GM21723 (cell line): ENCODE results near the gene DHRS1.
"Not testable (repeated sequence)": the region's sequence is repeated elsewhere in the genome, so short reads cannot be mapped to it uniquely, and the experiment has no call there.

Experiments
- ATAC-seq: cut with Tn5 transposase; IDR thresholded peaks from one replicate; pipeline ENCODE4 v1.9.1; 2021; ENCODE audit warnings: mild to moderate bottlenecking, moderate library complexity; ENCODE audit not compliant: unreplicated experiment

DHRS1 gene

DNA sequence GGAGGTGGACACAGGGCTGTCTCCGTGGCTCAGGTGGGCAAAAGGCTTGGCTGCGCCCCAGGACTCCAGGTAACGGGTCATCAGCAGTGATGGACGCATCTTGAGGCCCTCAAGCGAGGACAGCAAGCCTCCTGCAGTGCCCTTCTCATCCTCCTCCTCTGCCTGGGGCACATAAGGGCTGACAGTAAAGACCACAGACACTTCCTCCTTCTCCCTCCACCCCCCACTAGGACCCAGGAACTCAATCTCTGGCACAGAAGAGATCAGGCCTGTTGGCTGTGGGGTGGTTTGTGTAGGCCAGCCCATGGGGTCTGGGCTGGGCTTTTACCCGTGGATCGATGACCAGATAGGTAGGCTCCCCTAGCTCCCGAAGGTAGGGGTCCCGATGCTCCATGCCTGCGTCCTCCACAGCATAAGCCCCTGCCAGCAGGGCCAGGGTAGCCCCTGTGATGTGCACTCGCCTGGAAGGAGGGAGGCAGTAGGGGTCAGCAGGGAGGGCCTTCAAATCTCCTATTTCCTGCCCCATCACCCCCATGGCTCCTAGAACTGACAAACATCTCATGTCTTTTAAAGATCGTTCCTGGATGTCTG lies 29.6 kb upstream of the DHRS1 start:
- no peak for ATAC-seq

DNA sequence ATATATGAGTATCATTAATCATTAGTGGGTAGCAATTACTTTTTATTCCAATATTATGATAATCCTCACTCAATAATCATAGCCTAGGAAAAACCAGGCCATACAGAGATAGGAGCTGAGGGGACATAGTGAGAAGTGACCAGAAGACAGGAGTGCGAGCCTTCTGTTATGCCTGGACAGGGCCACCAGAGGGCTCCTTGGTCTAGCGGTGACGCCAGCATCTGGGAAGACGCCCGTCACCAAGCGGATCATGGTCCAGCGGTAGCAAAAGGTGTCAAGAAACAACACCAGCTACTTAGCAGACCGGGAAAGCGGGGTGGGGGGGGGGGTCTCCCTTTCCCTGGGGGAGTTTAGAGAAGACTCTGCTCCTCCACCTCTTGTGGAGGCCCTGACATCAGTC lies 28.3 kb upstream of the DHRS1 start:
- not testable (repeated sequence) for ATAC-seq

DNA sequence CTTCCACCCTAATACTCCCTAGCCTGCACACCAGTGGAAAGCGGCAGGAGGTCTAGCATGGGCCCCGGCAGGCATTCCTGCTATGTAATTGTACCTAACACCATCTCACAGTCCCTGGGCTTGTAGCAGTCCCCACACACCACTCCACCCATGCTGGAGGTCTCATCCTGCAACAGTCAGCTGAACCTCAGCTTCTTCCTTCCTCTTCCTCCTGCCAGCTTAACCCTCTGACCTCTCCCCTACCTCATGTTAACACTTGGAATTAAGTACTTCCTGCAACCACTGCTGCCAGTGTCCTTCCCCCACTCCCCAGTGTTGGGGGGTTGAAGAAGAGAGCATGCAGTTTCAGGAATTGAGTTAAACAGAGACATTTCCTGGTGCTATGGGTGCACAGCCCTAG lies 27.7 kb upstream of the DHRS1 start:
- ATAC-seq = no peak

DNA sequence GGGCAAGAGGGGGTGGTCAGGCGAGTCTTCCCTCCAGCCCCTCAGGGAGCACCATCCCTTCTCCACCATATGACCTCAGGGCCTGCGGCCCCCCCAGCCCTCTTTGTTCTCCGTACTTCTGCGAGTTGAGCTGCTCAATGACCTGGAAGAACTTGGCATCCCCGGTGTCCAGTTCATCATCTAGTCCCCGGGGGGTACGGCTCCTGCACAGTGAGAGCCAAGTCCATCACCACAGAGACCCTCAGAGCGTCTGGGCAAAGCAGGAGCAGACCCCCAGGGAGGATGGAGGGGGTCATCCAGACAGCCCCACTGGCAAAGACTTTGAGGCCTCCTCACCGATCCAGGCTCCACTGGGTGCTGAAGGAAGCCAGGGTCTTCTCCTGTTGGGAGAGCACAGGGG lies 26.4 kb upstream of the DHRS1 start:
- ATAC-seq = no peak

DNA sequence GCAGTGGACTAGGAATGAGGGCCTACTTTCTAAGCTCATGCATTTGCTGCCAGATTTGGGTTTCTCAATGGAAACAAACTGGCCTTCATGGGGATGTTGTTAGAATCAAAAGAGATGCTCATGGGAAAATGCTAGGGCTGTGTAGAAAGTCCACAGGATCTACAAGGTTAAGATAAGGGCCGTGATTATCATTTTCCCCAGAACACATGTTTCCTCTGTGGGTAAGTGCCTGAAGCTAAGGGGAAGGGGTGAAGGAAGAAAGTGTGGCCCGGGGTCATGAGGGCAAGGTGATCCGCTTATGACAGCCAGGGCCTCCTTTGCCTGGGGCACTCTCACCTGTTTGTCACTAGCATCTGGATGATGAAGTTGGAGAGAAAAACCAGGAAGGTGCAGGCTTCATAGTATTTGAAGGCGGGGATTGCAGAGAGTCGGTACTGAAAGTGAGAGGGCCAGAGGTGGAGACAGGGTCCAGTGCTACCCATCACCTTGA lies 25.5 kb upstream of the DHRS1 start:
- ATAC-seq = no peak

DNA sequence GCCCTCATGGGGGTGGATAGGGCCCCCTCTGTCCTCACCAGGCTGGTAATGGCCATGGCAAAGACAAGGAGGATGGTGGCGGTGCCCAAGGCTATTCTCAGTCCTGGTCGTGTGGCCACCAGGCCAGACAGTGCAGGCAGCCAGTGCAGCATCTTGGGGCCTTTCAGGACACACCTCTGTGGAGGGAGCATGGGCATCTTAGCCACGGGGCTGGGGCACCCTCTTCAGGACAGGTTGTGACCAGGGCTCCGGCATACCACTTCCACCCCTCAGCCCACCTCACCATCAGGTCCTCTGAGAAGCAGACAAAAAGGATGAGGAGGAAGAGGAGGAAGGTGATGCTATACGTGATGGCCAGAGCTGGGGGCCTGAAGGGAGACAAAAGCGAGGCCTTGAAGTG lies 24.4 kb upstream of the DHRS1 start:
- no peak for ATAC-seq

DNA sequence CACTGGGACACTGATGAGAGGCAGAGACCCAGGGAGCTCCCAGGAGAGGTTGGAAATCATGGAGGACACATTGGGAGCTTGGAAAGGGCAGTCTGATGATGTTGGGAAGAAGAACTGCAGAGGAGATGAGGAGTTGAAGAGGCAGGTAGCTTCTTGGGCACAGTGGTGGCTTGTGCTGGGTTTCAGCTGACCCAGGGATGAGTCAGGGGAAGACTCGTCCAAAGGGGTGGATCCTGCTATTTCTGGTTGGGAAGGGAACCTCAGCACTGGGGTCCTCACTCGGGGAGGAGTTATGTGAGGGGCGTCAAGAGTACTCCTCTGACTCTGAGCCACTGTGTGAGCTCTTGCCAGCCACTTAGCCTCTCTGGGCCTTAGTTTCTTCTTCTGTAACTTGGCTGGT lies 23.8 kb upstream of the DHRS1 start:
- no peak for ATAC-seq

DNA sequence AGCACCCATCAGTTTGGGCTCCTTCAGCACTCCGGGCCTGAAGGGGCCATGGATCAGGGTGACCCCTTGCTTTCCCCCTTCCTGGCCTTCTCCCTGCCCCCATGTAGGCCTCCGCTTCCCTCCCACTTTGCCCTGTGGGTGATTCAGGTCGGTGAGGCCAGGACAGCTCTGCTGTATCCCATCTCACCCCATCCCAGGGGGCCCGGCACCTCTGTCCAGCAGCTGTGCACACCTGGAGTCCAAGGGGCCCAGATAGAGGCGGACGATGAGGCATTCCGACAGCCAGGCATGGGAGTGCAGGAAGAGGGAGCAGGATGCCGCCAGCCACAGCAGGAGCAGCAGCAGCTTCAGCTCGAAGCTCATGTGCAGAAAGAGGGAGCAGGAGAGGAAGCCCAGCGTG lies 23.1 kb upstream of the DHRS1 start:
- ATAC-seq = no peak

DNA sequence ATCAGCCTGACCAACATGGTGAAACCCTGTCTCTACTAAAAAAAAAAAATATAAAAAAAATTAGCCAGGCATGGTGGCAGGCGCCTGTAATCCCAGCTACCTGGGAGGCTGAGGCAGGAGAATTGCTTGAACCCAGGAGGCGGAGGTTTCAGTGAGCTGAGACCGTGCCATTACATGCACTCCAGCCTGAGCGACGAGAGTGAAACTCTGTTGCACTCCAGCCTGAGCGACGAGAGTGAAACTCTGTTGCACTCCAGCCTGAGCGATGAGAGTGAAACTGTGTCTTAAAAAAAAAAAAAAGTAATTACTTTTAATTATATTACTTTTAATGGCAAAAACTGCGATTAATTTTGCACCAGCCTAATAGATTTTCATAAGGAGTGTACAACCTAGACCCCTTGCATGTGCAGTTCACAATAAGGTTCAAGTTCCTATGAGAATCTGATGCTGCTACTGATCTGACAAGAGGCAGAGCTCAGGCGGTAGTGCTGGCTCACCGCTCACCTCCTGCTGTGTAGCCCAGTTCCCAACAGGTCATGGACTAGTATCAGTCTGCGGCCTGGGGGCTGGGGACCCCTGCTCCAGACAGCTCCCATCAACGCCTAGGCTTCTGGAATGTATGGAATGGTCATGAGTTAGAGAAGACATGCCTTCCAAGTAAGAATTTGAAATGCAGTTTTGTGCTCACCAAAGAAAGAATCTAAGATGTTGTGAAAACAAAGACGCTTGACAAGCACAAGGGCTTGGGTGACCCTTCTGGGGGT lies 21.8 kb upstream of the DHRS1 start:
- ATAC-seq = no peak

DNA sequence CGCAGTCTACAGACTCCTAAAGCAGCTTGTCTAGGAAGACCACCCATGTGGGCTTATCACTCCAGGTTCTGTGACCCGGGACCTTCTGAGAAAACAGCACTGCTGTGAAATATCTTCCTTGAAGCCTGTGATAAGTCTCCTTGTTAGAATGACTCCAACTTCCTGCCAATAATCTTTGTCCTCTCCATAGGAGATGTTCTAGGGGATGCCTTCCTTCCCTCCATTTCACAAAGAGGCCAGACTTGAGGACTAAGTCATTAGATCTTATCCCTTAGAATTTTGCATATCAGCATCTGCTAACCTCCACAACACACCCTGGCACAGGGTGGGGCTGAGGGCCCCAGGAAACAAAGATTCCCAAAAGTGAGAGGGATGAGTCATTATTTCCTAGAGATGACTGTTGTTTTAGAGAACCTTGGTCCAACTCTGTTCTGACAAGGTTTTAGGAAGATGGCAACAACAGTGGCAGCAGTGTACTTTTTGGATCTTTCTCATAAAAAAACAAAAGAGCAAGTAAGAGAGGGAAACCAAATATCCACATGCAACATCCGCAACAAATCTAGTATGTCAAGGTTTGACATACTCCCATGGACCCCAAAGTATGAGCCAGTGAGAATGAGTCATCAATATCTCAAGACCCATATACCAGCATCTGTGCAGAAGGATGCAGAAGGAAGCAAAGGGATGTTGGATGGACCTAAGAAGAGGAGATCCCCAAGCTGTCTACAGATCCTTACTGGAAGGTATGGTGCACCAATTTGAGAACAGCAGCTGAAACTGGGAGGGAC lies 17.8 kb upstream of the DHRS1 start:
- no peak for ATAC-seq

DNA sequence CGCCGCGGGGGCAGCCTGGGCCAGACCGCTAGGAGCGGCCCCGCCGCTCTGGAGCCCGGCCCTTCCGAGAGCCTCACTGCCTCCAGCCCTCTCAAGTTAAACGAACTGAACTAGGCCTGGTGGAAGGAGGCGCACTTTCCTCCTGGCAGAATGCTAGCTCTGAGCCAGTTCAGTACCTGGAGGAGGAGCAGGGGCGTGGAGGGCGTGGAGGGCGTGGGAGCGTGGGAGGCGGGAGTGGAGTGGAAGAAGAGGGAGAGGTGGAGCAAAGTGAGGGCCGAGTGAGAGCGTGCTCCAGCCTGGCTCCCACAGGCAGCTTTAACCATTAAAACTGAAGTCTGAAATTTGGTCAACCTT lies 17.0 kb upstream of the DHRS1 start:
- ATAC-seq = no peak

DNA sequence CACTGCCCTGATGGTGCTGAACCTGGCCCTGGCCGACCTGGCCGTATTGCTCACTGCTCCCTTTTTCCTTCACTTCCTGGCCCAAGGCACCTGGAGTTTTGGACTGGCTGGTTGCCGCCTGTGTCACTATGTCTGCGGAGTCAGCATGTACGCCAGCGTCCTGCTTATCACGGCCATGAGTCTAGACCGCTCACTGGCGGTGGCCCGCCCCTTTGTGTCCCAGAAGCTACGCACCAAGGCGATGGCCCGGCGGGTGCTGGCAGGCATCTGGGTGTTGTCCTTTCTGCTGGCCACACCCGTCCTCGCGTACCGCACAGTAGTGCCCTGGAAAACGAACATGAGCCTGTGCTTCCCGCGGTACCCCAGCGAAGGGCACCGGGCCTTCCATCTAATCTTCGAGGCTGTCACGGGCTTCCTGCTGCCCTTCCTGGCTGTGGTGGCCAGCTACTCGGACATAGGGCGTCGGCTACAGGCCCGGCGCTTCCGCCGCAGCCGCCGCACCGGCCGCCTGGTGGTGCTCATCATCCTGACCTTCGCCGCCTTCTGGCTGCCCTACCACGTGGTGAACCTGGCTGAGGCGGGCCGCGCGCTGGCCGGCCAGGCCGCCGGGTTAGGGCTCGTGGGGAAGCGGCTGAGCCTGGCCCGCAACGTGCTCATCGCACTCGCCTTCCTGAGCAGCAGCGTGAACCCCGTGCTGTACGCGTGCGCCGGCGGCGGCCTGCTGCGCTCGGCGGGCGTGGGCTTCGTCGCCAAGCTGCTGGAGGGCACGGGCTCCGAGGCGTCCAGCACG lies 16.4 kb upstream of the DHRS1 start:
- no peak for ATAC-seq

DNA sequence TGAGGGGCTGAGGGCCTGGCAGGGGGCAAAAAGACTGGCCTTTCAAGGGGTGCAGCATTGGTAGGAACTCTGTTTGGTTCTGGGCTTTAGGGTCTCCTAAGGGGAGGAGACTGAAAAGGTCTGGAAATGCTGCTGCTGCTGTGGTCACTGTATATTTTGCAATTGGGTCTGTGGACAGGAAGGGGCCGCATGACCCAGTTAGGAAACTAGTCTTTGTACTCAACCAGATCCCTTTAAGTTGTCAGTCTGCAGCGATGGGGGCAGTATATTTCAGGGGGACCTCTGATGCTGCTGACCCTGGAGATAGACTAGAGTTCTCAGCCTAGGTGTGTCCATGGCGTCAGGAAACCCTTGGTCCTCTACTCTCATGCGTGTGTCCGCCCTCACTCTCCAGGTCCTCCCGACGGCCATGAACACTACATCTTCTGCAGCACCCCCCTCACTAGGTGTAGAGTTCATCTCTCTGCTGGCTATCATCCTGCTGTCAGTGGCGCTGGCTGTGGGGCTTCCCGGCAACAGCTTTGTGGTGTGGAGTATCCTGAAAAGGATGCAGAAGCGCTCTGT lies 15.7 kb upstream of the DHRS1 start:
- no peak for ATAC-seq

DNA sequence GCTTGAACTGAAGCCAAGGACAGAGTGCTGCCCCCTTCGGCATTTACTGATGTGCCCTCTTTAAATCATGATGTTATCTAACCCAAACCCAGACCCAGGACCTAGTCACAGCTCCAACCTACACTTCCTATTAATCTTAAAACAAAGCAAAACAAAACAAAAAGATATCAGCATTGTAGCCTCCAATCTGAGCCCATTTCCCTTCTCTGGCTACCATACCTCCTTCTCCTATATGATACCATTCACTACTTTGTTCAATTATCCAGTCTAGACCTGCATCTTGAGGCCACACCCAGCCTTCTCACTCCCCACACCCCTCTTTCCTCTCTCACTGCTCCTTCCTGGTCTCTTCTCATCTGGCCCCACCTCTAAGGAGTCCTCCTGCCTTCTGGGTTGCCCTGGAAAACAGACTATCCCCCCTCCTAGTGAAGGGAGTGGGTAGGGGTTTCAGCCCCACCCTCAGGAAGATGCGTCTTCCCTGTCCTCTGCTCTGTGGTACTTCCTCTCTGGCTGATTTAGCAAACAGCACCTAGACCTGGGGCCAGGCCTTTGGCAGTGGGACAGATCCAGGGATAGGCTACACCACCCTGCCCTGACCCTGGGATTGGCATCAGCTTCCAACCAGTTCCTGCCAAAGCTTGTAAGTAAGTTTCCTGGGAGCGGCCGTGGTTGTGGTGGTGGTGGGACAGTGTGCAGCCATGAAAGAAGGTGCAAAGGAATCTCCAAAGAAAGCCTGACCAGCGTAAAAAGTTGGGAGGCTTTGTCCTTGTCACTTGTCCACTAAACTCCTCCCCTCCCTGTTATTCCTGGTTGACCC lies 15.0 kb upstream of the DHRS1 start:
- no peak for ATAC-seq

DNA sequence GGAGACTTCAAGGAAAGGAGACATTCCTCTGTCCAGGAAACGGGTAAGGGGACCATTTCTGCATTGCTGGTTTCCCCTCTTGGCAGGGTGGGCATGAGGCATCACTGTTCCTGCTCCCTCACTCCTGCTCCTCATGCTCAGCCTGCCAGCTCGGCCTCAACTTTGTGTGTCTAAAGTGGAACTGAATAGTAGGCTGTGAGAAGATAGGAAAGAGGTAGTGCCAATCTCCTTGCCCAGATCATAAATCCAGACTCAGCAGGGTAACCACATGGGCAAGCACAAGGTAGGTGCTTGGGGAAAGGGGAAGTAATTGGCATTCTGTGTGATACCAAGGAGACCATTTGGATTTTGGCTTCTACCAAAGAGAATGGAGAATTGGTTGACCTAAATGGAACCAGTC lies 14.3 kb upstream of the DHRS1 start:
- ATAC-seq = no peak

DNA sequence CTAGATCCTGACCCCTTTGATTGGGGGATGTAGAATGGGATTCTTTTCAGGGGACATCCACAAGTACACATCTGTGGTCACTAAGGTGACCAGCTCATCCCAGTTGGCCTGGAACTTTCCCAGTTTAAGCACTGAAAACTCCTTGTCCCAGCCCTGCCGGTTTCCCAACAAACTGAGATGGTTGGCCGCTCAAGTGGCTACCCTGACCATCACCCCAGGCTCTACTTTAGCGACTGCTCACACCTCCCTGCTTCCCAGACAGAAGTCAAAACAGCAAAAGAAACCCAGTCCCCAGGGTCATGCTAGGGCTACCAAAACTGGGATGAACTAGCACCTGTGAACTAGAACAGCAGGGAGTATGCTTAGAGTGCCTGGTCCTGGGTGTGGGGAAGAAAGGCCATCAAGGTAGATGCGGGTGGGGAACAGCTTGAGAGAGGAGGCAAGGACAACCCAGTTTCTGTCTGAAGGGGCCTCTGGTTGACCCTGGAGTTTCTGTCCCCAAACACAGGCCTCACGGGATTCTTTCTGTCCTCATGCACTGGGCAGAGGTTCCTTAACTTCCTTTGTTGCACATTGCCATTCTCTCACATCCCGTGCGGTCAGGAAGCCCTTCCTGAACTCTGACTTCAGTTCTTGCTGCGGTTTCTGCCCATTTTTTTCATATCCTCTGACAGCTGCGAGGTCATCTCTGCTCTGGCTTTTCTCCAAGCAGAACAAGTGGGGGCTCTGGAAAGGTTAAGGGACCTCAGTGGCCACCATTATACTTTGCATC lies 13.3 kb upstream of the DHRS1 start:
- ATAC-seq = no peak

DNA sequence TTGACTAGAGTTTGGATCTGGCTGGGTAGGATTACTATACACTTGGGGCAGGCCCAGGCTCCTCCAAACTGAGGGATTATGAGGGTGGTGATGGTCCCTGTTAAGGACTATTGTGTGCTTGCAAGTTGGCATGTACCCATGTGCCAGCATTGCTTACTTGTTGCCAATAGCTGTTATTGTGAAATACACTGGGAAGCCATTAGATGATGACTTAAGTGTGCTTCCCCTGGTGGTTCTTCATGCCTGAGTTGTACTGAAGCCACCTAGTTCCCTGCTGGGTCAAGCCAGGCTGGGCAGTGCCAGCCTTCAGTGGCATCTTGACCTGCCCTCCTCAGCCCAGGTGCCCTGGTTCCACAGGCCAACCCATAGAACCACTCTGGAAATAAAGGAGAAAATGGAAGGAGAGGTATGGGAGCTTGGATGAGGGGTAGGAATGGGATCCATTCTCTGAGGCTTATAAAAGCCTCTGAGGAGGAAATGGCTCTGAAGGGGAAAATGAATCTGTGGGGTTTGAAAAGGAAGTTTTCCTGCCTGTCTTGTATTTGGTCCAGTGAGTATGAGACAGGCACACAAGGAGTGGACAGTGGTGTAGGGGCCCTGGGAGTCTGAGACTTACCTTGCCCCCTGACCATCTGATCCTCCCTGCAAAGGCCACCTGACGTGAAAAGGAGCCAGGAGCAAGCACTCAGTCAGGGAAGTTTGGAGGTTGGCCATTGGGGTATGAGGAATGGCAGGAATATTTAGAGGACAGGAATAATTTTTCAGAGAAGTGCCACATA lies 12.4 kb upstream of the DHRS1 start:
- no peak for ATAC-seq
